ENCODE data around the gene ALOX5AP. TPM values are rescaled to one million over a fixed set of nuclear protein-coding genes. Genes with fewer than 3 reads are reported as not detected.
"Not testable (repeated sequence)": the region's sequence is repeated elsewhere in the genome, so short reads cannot be mapped to it uniquely, and the experiment has no call there.

Gene ALOX5AP
- total RNA-seq, 1 donor from 2014 or later = 7.2 TPM

- TF ChIP-seq CTCF (IDR thresholded peaks at IDR 0.05; ENCODE audit: borderline replicate concordance) = no peak
- H3K36me3 ChIP-seq = no peaks in the 10 kb centered on the region
- H3K9me3 ChIP-seq (replicated peaks) = no peaks in the 10 kb centered on the region
- peaks cover 42% of the 10 kb centered on the region for H3K4me1 ChIP-seq
- H3K27ac ChIP-seq (replicated peaks) = no peak overlapping the region
- no peak for DNase-seq
- no peaks in the 10 kb centered on the region for H3K27me3 ChIP-seq (ENCODE audit: low read depth)
- intact Hi-C loops (cut with micrococcal nuclease) = no loop called here
- no peak overlapping the region for H3K4me3 ChIP-seq
Observed at GRCh38 chr13:30744681-30745077, 9.3 kb downstream of the ALOX5AP start.

- Histone ChIP-seq H3K4me3 (no peak overlapping the region), H3K4me1 (peaks cover 42% of the 10 kb centered on the region), H3K27ac (replicated peaks) (peak overlapping the region; percentile 7), H3K36me3 (no peaks in the 10 kb centered on the region), H3K27me3 (ENCODE audit: low read depth) (no peaks in the 10 kb centered on the region), H3K9me3 (replicated peaks) (no peaks in the 10 kb centered on the region)
- no peak for TF ChIP-seq CTCF (IDR thresholded peaks at IDR 0.05; ENCODE audit: borderline replicate concordance)
- DNase-seq = no peak
- intact Hi-C loops (cut with micrococcal nuclease) = no loop called here
Observed at GRCh38 chr13:30745906-30746686, 10.8 kb downstream of the ALOX5AP start.

GRCh38 chr13:30746791-30747190 lies 11.4 kb downstream of the ALOX5AP start:
- no peak for DNase-seq
- H3K36me3 ChIP-seq = no peaks in the 10 kb centered on the region
- TF ChIP-seq CTCF (IDR thresholded peaks at IDR 0.05; ENCODE audit: borderline replicate concordance) = no peak
- no peaks in the 10 kb centered on the region for H3K27me3 ChIP-seq (ENCODE audit: low read depth)
- intact Hi-C loops (cut with micrococcal nuclease) = no loop called here
- H3K4me3 ChIP-seq = no peak overlapping the region
- no peak overlapping the region for H3K27ac ChIP-seq (replicated peaks)
- no peaks in the 10 kb centered on the region for H3K9me3 ChIP-seq (replicated peaks)
- peaks cover 44% of the 10 kb centered on the region for H3K4me1 ChIP-seq

- intact Hi-C loops (cut with micrococcal nuclease); H3K36me3 ChIP-seq; H3K27ac ChIP-seq (replicated peaks); H3K27me3 ChIP-seq (ENCODE audit: low read depth); H3K4me3 ChIP-seq; H3K9me3 ChIP-seq (replicated peaks); DNase-seq: not testable (repeated sequence)
- peaks cover 54% of the 10 kb centered on the region for H3K4me1 ChIP-seq
Observed at GRCh38 chr13:30747845-30748244, 12.5 kb downstream of the ALOX5AP start.

GRCh38 chr13:30748717-30749116 lies 13.4 kb downstream of the ALOX5AP start:
- Histone ChIP-seq H3K27ac (replicated peaks) (no peak overlapping the region), H3K4me3 (no peak overlapping the region), H3K27me3 (ENCODE audit: low read depth) (no peaks in the 10 kb centered on the region), H3K36me3 (no peaks in the 10 kb centered on the region), H3K4me1 (peaks cover 50% of the 10 kb centered on the region), H3K9me3 (replicated peaks) (no peaks in the 10 kb centered on the region)
- intact Hi-C loops (cut with micrococcal nuclease) = no loop called here
- no peak for DNase-seq
- TF ChIP-seq CTCF (IDR thresholded peaks at IDR 0.05; ENCODE audit: borderline replicate concordance) = no peak

GRCh38 chr13:30750036-30750435 lies 14.7 kb downstream of the ALOX5AP start:
- Histone ChIP-seq H3K4me1 (peaks cover 38% of the 10 kb centered on the region), H3K4me3 (no peak overlapping the region), H3K27ac (replicated peaks) (no peak overlapping the region), H3K36me3 (no peaks in the 10 kb centered on the region), H3K9me3 (replicated peaks) (no peaks in the 10 kb centered on the region), H3K27me3 (ENCODE audit: low read depth) (peaks cover 4% of the 10 kb centered on the region)
- no peak for TF ChIP-seq CTCF (IDR thresholded peaks at IDR 0.05; ENCODE audit: borderline replicate concordance)
- intact Hi-C loops (cut with micrococcal nuclease) = no loop called here
- DNase-seq = no peak
